Mesenchymal stem cell (in vitro differentiated cells and primary cell): ENCODE results near the gene OXLD1.

Experiments
- DNase-seq: peaks from one replicate; pipeline ENCODE4 v3.0.0-alpha.2; 2013
- H2AFZ ChIP-seq: one replicate; pipeline ENCODE4 v1.6.1; 2013; ENCODE audit warnings: low read depth, mild to moderate bottlenecking, control low read depth, inconsistent platforms, low read length, moderate library complexity
- H2AK5ac ChIP-seq: 2 replicates; pipeline ENCODE4 v1.6.1; 2013; ENCODE audit warnings: low read length, moderate library complexity, mild to moderate bottlenecking, inconsistent platforms; ENCODE audit not compliant: severe bottlenecking
- H2BK120ac ChIP-seq: one replicate; pipeline ENCODE4 v1.6.1; 2013; ENCODE audit warnings: low read depth, mild to moderate bottlenecking, inconsistent platforms, low read length, moderate library complexity
- H2BK12ac ChIP-seq, 2 experiments: one replicate each; pipeline ENCODE4 v1.6.1; 2013; ENCODE audit warnings: inconsistent platforms in 2 of 2, low read length in 2 of 2, mild to moderate bottlenecking in 2 of 2, moderate library complexity in 2 of 2, control low read depth in 1 of 2
- H2BK15ac ChIP-seq: one replicate; pipeline ENCODE4 v1.6.1; 2013; ENCODE audit warnings: mild to moderate bottlenecking, low read depth, inconsistent platforms; ENCODE audit not compliant: poor library complexity, severe bottlenecking
- H2BK5ac ChIP-seq: 2 replicates; pipeline ENCODE4 v1.6.1; 2013; ENCODE audit warnings: low read depth, mild to moderate bottlenecking, low read length, control low read depth, inconsistent platforms; ENCODE audit not compliant: poor library complexity, severe bottlenecking
- H3K14ac ChIP-seq, 2 experiments: one replicate each; pipeline ENCODE4 v1.6.1; 2013; ENCODE audit warnings: inconsistent platforms in 2 of 2, low read length in 2 of 2, control low read depth in 1 of 2, mild to moderate bottlenecking in 1 of 2, moderate library complexity in 1 of 2
- H3K18ac ChIP-seq, 2 experiments: one replicate each; pipeline ENCODE4 v1.6.1; 2013; ENCODE audit warnings: inconsistent platforms in 2 of 2, low read length in 2 of 2, control low read depth in 1 of 2, low read depth in 1 of 2, mild to moderate bottlenecking in 1 of 2
- H3K23ac ChIP-seq, 2 experiments: one replicate each; pipeline ENCODE4 v1.6.1; 2013; ENCODE audit warnings: inconsistent platforms in 2 of 2, low read length in 2 of 2, mild to moderate bottlenecking in 2 of 2, moderate library complexity in 2 of 2, control low read depth in 1 of 2
- H3K27ac ChIP-seq: 2 replicates; pipeline ENCODE4 v1.5.1; 2013; ENCODE audit warnings: mild to moderate bottlenecking, moderate library complexity, low read length, control low read depth, inconsistent platforms; ENCODE audit not compliant: poor library complexity, severe bottlenecking
- H3K27me3 ChIP-seq, 2 experiments: 2 replicates each; pipeline versions ENCODE4 v1.6.1 to v1.7.0; 2013; ENCODE audit warnings: low read length in 2 of 2, mild to moderate bottlenecking in 2 of 2, moderate library complexity in 2 of 2, control low read depth in 1 of 2, inconsistent platforms in 1 of 2; ENCODE audit not compliant: control insufficient read depth in 1 of 2, insufficient read depth in 1 of 2
- H3K36me3 ChIP-seq, 2 experiments: 2 replicates each; pipeline versions ENCODE4 v1.6.1 to v1.7.0; 2013; ENCODE audit warnings: low read length in 2 of 2, control low read depth in 1 of 2, inconsistent platforms in 1 of 2, low read depth in 1 of 2, mild to moderate bottlenecking in 1 of 2; ENCODE audit not compliant: insufficient read depth in 2 of 2, control insufficient read depth in 1 of 2
- H3K4ac ChIP-seq, 2 experiments: one replicate each; pipeline ENCODE4 v1.6.1; 2013; ENCODE audit warnings: inconsistent platforms in 2 of 2, low read length in 2 of 2, mild to moderate bottlenecking in 2 of 2, moderate library complexity in 2 of 2, control low read depth in 1 of 2, low read depth in 1 of 2
- H3K4me1 ChIP-seq: 2 replicates; pipeline ENCODE4 v1.6.1; 2013; ENCODE audit warnings: low read depth, low read length, control low read depth; ENCODE audit not compliant: control insufficient read depth, insufficient read depth
- H3K4me2 ChIP-seq: 2 replicates; pipeline ENCODE4 v1.6.1; 2013; ENCODE audit warnings: low read length, mild to moderate bottlenecking, inconsistent platforms; ENCODE audit not compliant: poor library complexity, severe bottlenecking
- H3K4me3 ChIP-seq, 2 experiments: 2 replicates each; pipeline versions ENCODE4 v1.5.1 to v1.7.0; 2013; ENCODE audit warnings: low read length in 2 of 2, mild to moderate bottlenecking in 2 of 2, control low read depth in 1 of 2, low read depth in 1 of 2; ENCODE audit not compliant: insufficient read depth in 1 of 2
- H3K79me1 ChIP-seq: replicated peaks from 2 replicates; pipeline ENCODE4 v1.6.1; 2013; ENCODE audit warnings: mild to moderate bottlenecking, control low read depth, low read length, inconsistent platforms; ENCODE audit not compliant: poor library complexity, severe bottlenecking
- H3K9ac ChIP-seq: 2 replicates; pipeline ENCODE4 v1.7.0; 2013; ENCODE audit warnings: mild to moderate bottlenecking, low read length, moderate library complexity
- H3K9me3 ChIP-seq: 2 replicates; pipeline ENCODE4 v1.7.0; 2013; ENCODE audit warnings: mild to moderate bottlenecking, low read length; ENCODE audit not compliant: control insufficient read depth
- H4K8ac ChIP-seq: one replicate; pipeline ENCODE4 v1.6.1; 2013; ENCODE audit warnings: inconsistent platforms, mild to moderate bottlenecking, low read length, moderate library complexity
- H4K91ac ChIP-seq: one replicate; pipeline ENCODE4 v1.6.1; 2013; ENCODE audit warnings: mild to moderate bottlenecking, low read length, inconsistent platforms
- WGBS: methylation state at CpG from one replicate; pipeline ENCODE4 v1.1.7; 2013; ENCODE audit warnings: mixed read lengths; 5-methylcytosine and 5-hydroxymethylcytosine counted together

OXLD1 gene

GRCh38 chr17:81701288-81702071 lies 35.1 kb upstream of the OXLD1 start:
- H3K4me1 ChIP-seq: peaks cover 27% of the 10 kb centered on the region
- WGBS: 86% methylated on average over 23 of the region's 23 CpGs

DNA sequence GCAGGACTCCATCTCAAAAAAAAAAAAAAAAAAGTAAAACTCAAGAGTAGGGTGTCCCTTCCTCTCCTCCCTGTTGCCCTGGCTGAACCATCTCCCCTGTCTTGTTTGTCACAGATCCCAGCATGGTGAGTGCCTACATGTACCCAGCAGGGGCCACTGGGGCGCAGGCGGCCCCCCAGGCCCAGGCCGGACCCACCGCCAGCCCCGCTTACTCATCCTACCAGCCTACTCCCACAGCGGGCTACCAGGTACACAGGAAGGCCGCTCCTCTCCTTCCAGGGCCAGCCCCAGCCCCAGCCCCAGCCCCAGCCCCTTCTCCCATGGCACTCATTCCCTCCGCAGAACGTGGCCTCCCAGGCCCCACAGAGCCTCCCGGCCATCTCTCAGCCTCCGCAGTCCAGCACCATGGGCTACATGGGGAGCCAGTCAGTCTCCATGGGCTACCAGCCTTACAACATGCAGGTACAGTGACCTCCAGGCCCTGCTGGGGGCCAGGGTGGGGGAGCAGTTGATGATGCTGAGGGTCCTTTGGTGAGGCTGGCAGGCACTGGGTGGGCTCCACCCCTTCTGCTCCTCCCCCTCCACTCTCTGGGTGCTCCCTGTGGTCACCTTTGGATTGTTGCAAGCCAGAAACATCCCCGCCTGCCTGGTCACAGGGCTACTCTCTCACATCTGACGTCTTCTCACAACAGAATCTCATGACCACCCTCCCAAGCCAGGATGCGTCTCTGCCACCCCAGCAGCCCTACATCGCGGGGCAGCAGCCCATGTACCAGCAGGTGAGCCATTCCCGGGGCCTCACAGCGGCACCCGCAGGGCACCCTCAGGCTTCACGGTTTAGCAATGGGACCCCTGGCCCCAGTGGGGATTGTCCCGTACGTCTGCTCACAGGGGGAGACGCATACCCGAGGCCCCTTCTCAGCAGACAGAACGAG lies 34.2 kb upstream of the OXLD1 start:
- Histone ChIP-seq H3K27me3 (no peaks in the 10 kb centered on the region), H3K4me2 (no peak overlapping the region), H2BK15ac (no peak overlapping the region), H3K9ac (peak overlapping the region; percentile 99), H3K4ac (no peak overlapping the region), H3K27ac (no peak overlapping the region), H3K4me1 (peaks cover 27% of the 10 kb centered on the region), H2AK5ac (no peak overlapping the region), H3K79me1 (peaks cover 16% of the 10 kb centered on the region), H2AFZ (no peak overlapping the region), H3K9me3 (no peaks in the 10 kb centered on the region), H3K36me3 (peaks cover 66 to 70% of the 10 kb centered on the region in 2 experiments), H4K8ac (peak overlapping the region; percentile 42), H3K23ac (no peak overlapping the region), H2BK12ac (peak overlapping the region in 1 of 2 experiments; percentile 23), H4K91ac (no peak overlapping the region), H2BK5ac (no peak overlapping the region), H3K14ac (no peak overlapping the region), H3K18ac (no peak overlapping the region), H3K4me3 (peak overlapping the region in 1 of 2 experiments; percentile 97), H2BK120ac (no peak overlapping the region)
- DNase-seq: no peak
- WGBS: 96% methylated on average over 25 of the region's 25 CpGs

More at GRCh38 chr17:81701288-81702071, 35.1 kb upstream of the OXLD1 start:
- Histone ChIP-seq H3K18ac (no peak overlapping the region), H3K4me2 (peak overlapping the region; percentile 43), H3K36me3 (peaks cover 66 to 70% of the 10 kb centered on the region in 2 experiments), H3K14ac (no peak overlapping the region), H3K9ac (peak overlapping the region; percentile 99), H2AK5ac (no peak overlapping the region), H3K23ac (no peak overlapping the region), H2BK120ac (no peak overlapping the region), H3K79me1 (peaks cover 13% of the 10 kb centered on the region), H2BK12ac (no peak overlapping the region), H3K9me3 (no peaks in the 10 kb centered on the region), H3K27ac (no peak overlapping the region), H3K4ac (no peak overlapping the region), H2BK5ac (no peak overlapping the region), H3K4me3 (peak overlapping the region in 1 of 2 experiments; percentile 97), H4K91ac (peak overlapping the region; percentile 21), H2AFZ (no peak overlapping the region), H2BK15ac (no peak overlapping the region), H3K27me3 (no peaks in the 10 kb centered on the region), H4K8ac (no peak overlapping the region)
- peak; percentile 29 for DNase-seq

GRCh38 chr17:81697261-81698044 lies 31.0 kb upstream of the OXLD1 start:
- Histone ChIP-seq H2AK5ac (no peak overlapping the region), H3K4me1 (peaks cover 18% of the 10 kb centered on the region), H3K9me3 (no peaks in the 10 kb centered on the region), H2AFZ (no peak overlapping the region), H2BK5ac (no peak overlapping the region), H3K4ac (no peak overlapping the region), H2BK12ac (no peak overlapping the region), H4K8ac (no peak overlapping the region), H3K9ac (no peak overlapping the region), H3K4me2 (no peak overlapping the region), H2BK15ac (no peak overlapping the region), H3K18ac (no peak overlapping the region), H3K36me3 (peaks cover 86 to 91% of the 10 kb centered on the region in 2 experiments), H3K79me1 (peaks cover 24% of the 10 kb centered on the region), H3K14ac (no peak overlapping the region), H2BK120ac (no peak overlapping the region), H3K27ac (no peak overlapping the region), H4K91ac (no peak overlapping the region), H3K27me3 (no peaks in the 10 kb centered on the region), H3K23ac (no peak overlapping the region), H3K4me3 (no peak overlapping the region)
- WGBS: 92% methylated on average over 24 of the region's 25 CpGs
- DNase-seq: no peak
